Measurements from ENCODE around the gene ATP8B4. TPM values are rescaled to one million over a fixed set of nuclear protein-coding genes. Genes with fewer than 3 reads are reported as not detected.

Gene ATP8B4
- total RNA-seq, 2 experiments from 2014 or later: 0.31 TPM; not detected in 1

DNA sequence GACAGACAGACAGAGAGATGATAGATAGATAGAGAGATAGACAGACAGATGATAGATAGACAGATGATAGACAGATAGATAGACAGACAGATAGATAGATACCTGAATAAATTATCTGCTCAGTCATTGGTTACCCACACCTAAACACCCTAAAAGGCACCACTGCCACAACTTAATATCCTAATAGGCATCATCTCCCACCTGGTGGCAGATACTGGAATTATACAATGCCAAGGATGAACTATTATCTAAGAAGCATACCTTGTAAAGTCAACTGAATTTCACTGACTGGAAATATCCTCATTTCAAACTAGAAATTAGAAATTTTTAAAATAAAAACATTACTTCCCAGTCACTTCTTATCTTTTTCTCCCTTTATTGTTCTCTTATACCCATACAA, 19.4 kb upstream of the ATP8B4 start:
- H3K9me3 Mint-ChIP-seq: no peaks in the 10 kb centered on the region
- no peak for DNase-seq
- no peaks in the 10 kb centered on the region for H3K36me3 ChIP-seq (ENCODE audit: insufficient read depth, low read length)
- H3K27ac Mint-ChIP-seq: no peak overlapping the region
- H3K27me3 ChIP-seq (ENCODE audit: control insufficient read depth in 1 of 2, insufficient read depth in 2 of 2, low read length in 2 of 2): peaks cover 0 to 3% of the 10 kb centered on the region in 2 experiments
- TF ChIP-seq, protein P1, sequence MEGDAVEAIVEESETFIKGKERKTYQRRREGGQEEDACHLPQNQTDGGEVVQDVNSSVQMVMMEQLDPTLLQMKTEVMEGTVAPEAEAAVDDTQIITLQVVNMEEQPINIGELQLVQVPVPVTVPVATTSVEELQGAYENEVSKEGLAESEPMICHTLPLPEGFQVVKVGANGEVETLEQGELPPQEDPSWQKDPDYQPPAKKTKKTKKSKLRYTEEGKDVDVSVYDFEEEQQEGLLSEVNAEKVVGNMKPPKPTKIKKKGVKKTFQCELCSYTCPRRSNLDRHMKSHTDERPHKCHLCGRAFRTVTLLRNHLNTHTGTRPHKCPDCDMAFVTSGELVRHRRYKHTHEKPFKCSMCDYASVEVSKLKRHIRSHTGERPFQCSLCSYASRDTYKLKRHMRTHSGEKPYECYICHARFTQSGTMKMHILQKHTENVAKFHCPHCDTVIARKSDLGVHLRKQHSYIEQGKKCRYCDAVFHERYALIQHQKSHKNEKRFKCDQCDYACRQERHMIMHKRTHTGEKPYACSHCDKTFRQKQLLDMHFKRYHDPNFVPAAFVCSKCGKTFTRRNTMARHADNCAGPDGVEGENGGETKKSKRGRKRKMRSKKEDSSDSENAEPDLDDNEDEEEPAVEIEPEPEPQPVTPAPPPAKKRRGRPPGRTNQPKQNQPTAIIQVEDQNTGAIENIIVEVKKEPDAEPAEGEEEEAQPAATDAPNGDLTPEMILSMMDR (IDR thresholded peaks at IDR 0.05): no peak
- no peaks in the 10 kb centered on the region for H3K36me3 Mint-ChIP-seq (ENCODE audit: low read depth)
- no peak overlapping the region for H3K27ac ChIP-seq (ENCODE audit: low read depth in 1 of 2, low read length in 2 of 2)
- ChIA-PET POLR2A (no interaction called here), CTCF (no interaction called here)
- H3K4me1 ChIP-seq (ENCODE audit: insufficient read depth, low read length): no peaks in the 10 kb centered on the region
- peaks cover 4% of the 10 kb centered on the region for H3K27me3 Mint-ChIP-seq
- intact Hi-C loops (cut with DNase I, micrococcal nuclease): no loop called here
- no peak overlapping the region for H3K4me3 Mint-ChIP-seq
- no peaks in the 10 kb centered on the region for H3K4me1 Mint-ChIP-seq (ENCODE audit: low read depth)
- no peak for ATAC-seq (ENCODE audit: poor library complexity)
- H3K9me3 ChIP-seq (ENCODE audit: control insufficient read depth in 1 of 2, insufficient read depth in 1 of 2, low read length in 2 of 2): no peaks in the 10 kb centered on the region
- no peak overlapping the region for H3K4me3 ChIP-seq (ENCODE audit: low read length)

DNA sequence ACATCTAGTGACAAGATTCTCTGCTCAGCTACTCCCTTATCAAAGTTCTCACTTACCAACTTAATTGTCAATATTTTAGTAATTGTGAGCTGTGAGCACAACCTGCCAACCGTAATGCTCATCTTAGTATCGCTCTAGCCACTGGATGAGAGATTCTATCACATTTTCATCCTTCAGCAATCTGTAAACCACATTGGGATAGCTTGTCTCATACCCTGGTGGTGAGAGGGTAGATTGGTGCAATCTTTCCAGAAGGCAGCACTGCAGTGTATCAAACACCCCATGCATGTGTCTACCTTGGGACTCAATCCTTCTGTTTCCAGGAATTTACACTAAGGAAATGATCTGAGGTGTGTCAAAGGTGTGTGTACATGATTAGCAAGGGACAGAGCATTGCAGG, 18.9 kb upstream of the ATP8B4 start:
- no peak overlapping the region for H3K4me3 ChIP-seq (ENCODE audit: low read length)
- H3K27ac ChIP-seq (ENCODE audit: low read depth in 1 of 2, low read length in 2 of 2): no peak overlapping the region
- no peak overlapping the region for H3K4me3 Mint-ChIP-seq
- intact Hi-C loops (cut with DNase I, micrococcal nuclease): no loop called here
- H3K4me1 Mint-ChIP-seq (ENCODE audit: low read depth): no peaks in the 10 kb centered on the region
- POLR2A ChIA-PET: no interaction called here
- H3K27me3 Mint-ChIP-seq: peaks cover 4% of the 10 kb centered on the region
- DNase-seq: no peak
- peaks cover 0 to 3% of the 10 kb centered on the region in 2 experiments for H3K27me3 ChIP-seq (ENCODE audit: control insufficient read depth in 1 of 2, insufficient read depth in 2 of 2, low read length in 2 of 2)
- H3K36me3 ChIP-seq (ENCODE audit: insufficient read depth, low read length): no peaks in the 10 kb centered on the region
- TF ChIP-seq, protein P1 (IDR thresholded peaks at IDR 0.05): no peak
- CTCF ChIA-PET: no interaction called here
- H3K9me3 Mint-ChIP-seq: no peaks in the 10 kb centered on the region
- no peak overlapping the region for H3K27ac Mint-ChIP-seq
- no peak for ATAC-seq (ENCODE audit: poor library complexity)
- no peaks in the 10 kb centered on the region for H3K9me3 ChIP-seq (ENCODE audit: control insufficient read depth in 1 of 2, insufficient read depth in 1 of 2, low read length in 2 of 2)
- H3K36me3 Mint-ChIP-seq (ENCODE audit: low read depth): no peaks in the 10 kb centered on the region
- H3K4me1 ChIP-seq (ENCODE audit: insufficient read depth, low read length): no peaks in the 10 kb centered on the region

DNA sequence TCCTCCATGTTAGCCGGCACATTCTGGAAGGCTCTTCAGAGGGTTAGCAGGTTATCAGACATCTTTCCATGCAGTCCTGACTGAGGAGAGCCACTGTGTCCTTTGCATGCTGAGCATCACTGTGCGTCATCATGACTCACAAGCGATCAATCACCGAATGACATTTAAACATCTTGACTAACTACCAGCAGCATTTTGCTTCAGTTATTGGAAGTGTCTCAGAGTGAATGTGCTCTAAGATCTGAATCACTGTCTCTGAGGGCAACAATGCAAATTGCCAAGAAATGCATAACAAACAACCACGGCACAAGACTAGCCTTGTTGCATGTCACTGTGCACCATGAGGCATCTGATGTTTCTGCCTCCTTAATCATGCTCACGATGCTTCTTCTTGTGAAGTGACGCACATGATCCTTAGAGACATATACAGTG, 18.3 kb upstream of the ATP8B4 start:
- H3K4me1 ChIP-seq (ENCODE audit: insufficient read depth, low read length): no peaks in the 10 kb centered on the region
- ChIA-PET CTCF (no interaction called here), POLR2A (no interaction called here)
- peaks cover 0 to 3% of the 10 kb centered on the region in 2 experiments for H3K27me3 ChIP-seq (ENCODE audit: control insufficient read depth in 1 of 2, insufficient read depth in 2 of 2, low read length in 2 of 2)
- H3K4me3 ChIP-seq (ENCODE audit: low read length): no peak overlapping the region
- TF ChIP-seq, protein P1 (IDR thresholded peaks at IDR 0.05): no peak
- H3K4me1 Mint-ChIP-seq (ENCODE audit: low read depth): no peaks in the 10 kb centered on the region
- peak in 1 of 14 experiments; percentile 20 for DNase-seq
- intact Hi-C loops (cut with DNase I, micrococcal nuclease): no loop called here
- peaks cover 4% of the 10 kb centered on the region for H3K27me3 Mint-ChIP-seq
- no peaks in the 10 kb centered on the region for H3K36me3 ChIP-seq (ENCODE audit: insufficient read depth, low read length)
- no peak overlapping the region for H3K27ac ChIP-seq (ENCODE audit: low read depth in 1 of 2, low read length in 2 of 2)
- H3K9me3 ChIP-seq (ENCODE audit: control insufficient read depth in 1 of 2, insufficient read depth in 1 of 2, low read length in 2 of 2): no peaks in the 10 kb centered on the region
- ATAC-seq (ENCODE audit: poor library complexity): no peak
- no peak overlapping the region for H3K27ac Mint-ChIP-seq
- H3K4me3 Mint-ChIP-seq: no peak overlapping the region
- H3K9me3 Mint-ChIP-seq: no peaks in the 10 kb centered on the region
- no peaks in the 10 kb centered on the region for H3K36me3 Mint-ChIP-seq (ENCODE audit: low read depth)

All from CD4-positive, alpha-beta T cell (primary cell).